Panc1 (cell line): ENCODE measurements around the gene CA10. TPM values are rescaled to one million over a fixed set of nuclear protein-coding genes. Genes with fewer than 3 reads are reported as not detected.

Experiments
- ATAC-seq: fragments of 200-7000 bp; cut with Tn5 transposase; 2 replicates; pipeline ENCODE4 v1.9.1; 2020; ENCODE audit warnings: mild to moderate bottlenecking, moderate library complexity
- BruUV-seq: library from RNA; stranded (reverse); fragments of 400-500 nt; replicated peaks from 2 replicates; lab custom pipeline; 2021; lab: Mats Ljungman, UMichigan
- CTCF ChIA-PET: fragments of 300-600 bp; sonication (Branson Sonifier 250); formaldehyde crosslinking; loops from one replicate; lab custom pipeline; 2022; ENCODE audit warnings: antibody characterized with exemption; lab: Charles Lee
- POLR2A ChIA-PET: fragments of 300-600 bp; sonication (Branson Sonifier 250); formaldehyde crosslinking; loops from one replicate; lab custom pipeline; 2022; ENCODE audit warnings: antibody characterized with exemption; lab: Charles Lee
- DNase-seq: peaks from one replicate; pipeline ENCODE4 v3.0.0-alpha.2; 2010; ENCODE audit warnings: low read depth, low spot score
- H3K27ac ChIP-seq: 2 replicates; pipeline ENCODE4 v1.5.1; 2011; ENCODE audit warnings: mild to moderate bottlenecking, low read length, inconsistent platforms
- H3K27me3 ChIP-seq: fragments of 200-500 bp; sonication (Bioruptor generic); 2 replicates; pipeline ENCODE4 v1.6.0; 2014; ENCODE audit warnings: low read length, inconsistent platforms; ENCODE audit not compliant: control insufficient read depth, insufficient read depth
- H3K36me3 ChIP-seq: fragments of 200-500 bp; sonication (Bioruptor generic); 2 replicates; pipeline ENCODE4 v1.5.1; 2014; ENCODE audit warnings: inconsistent platforms, mild to moderate bottlenecking, low read length, moderate library complexity; ENCODE audit not compliant: control insufficient read depth, insufficient read depth
- H3K4me1 ChIP-seq: 2 replicates; pipeline ENCODE4 v1.5.1; 2011; ENCODE audit warnings: inconsistent platforms, mild to moderate bottlenecking, low read length, moderate library complexity; ENCODE audit not compliant: control insufficient read depth, insufficient read depth
- H3K4me3 ChIP-seq, 2 experiments: 2 replicates each; pipeline ENCODE4 v1.5.1; 2011 to 2012; ENCODE audit warnings: low read depth in 2 of 2, low read length in 2 of 2, mild to moderate bottlenecking in 2 of 2, inconsistent platforms in 1 of 2, moderate library complexity in 1 of 2
- H3K9me3 ChIP-seq: fragments of 200-500 bp; sonication (Bioruptor generic); 2 replicates; pipeline ENCODE4 v1.5.1; 2014; ENCODE audit warnings: low read depth, mild to moderate bottlenecking, inconsistent platforms, low read length, moderate library complexity; ENCODE audit not compliant: control insufficient read depth, insufficient read depth
- CTCF ChIP-seq: fragments of 450-650 bp; IDR thresholded peaks from 2 replicates; pipeline ENCODE4 v1.5.1; 2017; ENCODE audit warnings: mild to moderate bottlenecking
- POLR2AphosphoS5 ChIP-seq: IDR thresholded peaks from 2 replicates; pipeline ENCODE4 v1.6.1; 2012; ENCODE audit warnings: mild to moderate bottlenecking, low read depth, low read length, moderate library complexity
- REST ChIP-seq, 2 experiments: IDR thresholded peaks; 2 replicates each; pipeline ENCODE4 v1.6.1; 2011 to 2012; ENCODE audit warnings: low read depth in 2 of 2, control low read depth in 1 of 2, low read length in 1 of 2, mild to moderate bottlenecking in 1 of 2, moderate library complexity in 1 of 2; ENCODE audit not compliant: insufficient read depth in 1 of 2
- SIN3A ChIP-seq: IDR thresholded peaks from 2 replicates; pipeline ENCODE4 v1.6.1; 2012; ENCODE audit warnings: low read depth, mild to moderate bottlenecking, low read length, moderate library complexity, borderline replicate concordance; ENCODE audit not compliant: insufficient read depth
- TCF7L2 ChIP-seq: IDR thresholded peaks from 2 replicates; pipeline ENCODE4 v1.6.1; 2011; ENCODE audit warnings: mild to moderate bottlenecking, low read depth, low read length, inconsistent platforms
- in situ Hi-C: cut with HindIII; loops from 2 replicates; pipeline ENCODE4 v1.10.0; 2016; ENCODE audit warnings: low sequenced_read_pairs, low pct_unique_long_range_greater_than_20kb
- intact Hi-C: fragments of 100-400 bp; cut with micrococcal nuclease; formaldehyde crosslinking; loops from one replicate; pipeline ENCODE4 v1.10.0; 2022; ENCODE audit not compliant: unreplicated experiment
- total RNA-seq: library from RNA; stranded (reverse); gene quantifications from one replicate; pipeline ENCODE4 v1.2.1, GENCODE V29; 2021; ENCODE audit not compliant: unreplicated experiment

The CA10 gene
- total RNA-seq, 1 experiment from 2014 or later = not detected

- ATAC-seq (no peak), DNase-seq (no peak)
- Histone ChIP-seq H3K4me1 (no peaks in the 10 kb centered on the region), H3K9me3 (no peaks in the 10 kb centered on the region), H3K27me3 (no peaks in the 10 kb centered on the region), H3K27ac (no peak overlapping the region), H3K4me3 (no peak overlapping the region), H3K36me3 (no peaks in the 10 kb centered on the region)
- CTCF ChIA-PET = no interaction called here
- no TSS peak for BruUV-seq
- no peak for TF ChIP-seq POLR2AphosphoS5
- no peak for TF ChIP-seq TCF7L2
- no peak for TF ChIP-seq REST (IDR thresholded peaks at IDR 0.05; ENCODE audit: insufficient read depth in 1 of 2, low read depth in 2 of 2, low read length in 1 of 2)
- no peak for TF ChIP-seq SIN3A
- no peak for TF ChIP-seq CTCF
- intact Hi-C loops = no loop called here
- in situ Hi-C loops = no loop called here
- POLR2A ChIA-PET = no interaction called here
Observed at GRCh38 chr17:52202520-52203080, 44.1 kb upstream of the CA10 start.

- ChIA-PET POLR2A (no interaction called here), CTCF (no interaction called here)
- intact Hi-C loops (no loop called here), in situ Hi-C loops (no loop called here)
- Histone ChIP-seq H3K27ac (no peak overlapping the region), H3K4me3 (no peak overlapping the region), H3K4me1 (no peaks in the 10 kb centered on the region), H3K27me3 (no peaks in the 10 kb centered on the region), H3K9me3 (no peaks in the 10 kb centered on the region), H3K36me3 (no peaks in the 10 kb centered on the region)
- no TSS peak for BruUV-seq
- ATAC-seq = no peak
- no peak for DNase-seq
- no peak for TF ChIP-seq POLR2AphosphoS5
- TF ChIP-seq TCF7L2 = no peak
Observed at GRCh38 chr17:52201767-52202519, 43.4 kb upstream of the CA10 start.

GRCh38 chr17:52191491-52191890 lies 33.0 kb upstream of the CA10 start:
- ATAC-seq = no peak
- intact Hi-C loops (no loop called here), in situ Hi-C loops (no loop called here)
- POLR2A ChIA-PET = no interaction called here
- TF ChIP-seq CTCF (no peak), POLR2AphosphoS5 (no peak), REST (IDR thresholded peaks at IDR 0.05; ENCODE audit: insufficient read depth in 1 of 2, low read depth in 2 of 2, low read length in 1 of 2) (no peak), TCF7L2 (no peak), SIN3A (no peak)
- Histone ChIP-seq H3K36me3 (no peaks in the 10 kb centered on the region), H3K27ac (no peak overlapping the region), H3K4me1 (no peaks in the 10 kb centered on the region), H3K27me3 (no peaks in the 10 kb centered on the region), H3K4me3 (no peak overlapping the region), H3K9me3 (no peaks in the 10 kb centered on the region)
- CTCF ChIA-PET = no interaction called here
- DNase-seq = no peak
- no TSS peak for BruUV-seq
